ENCODE results near the gene IGF2BP2.
A peak's percentile ranks its signal among the peaks of the same experiment; 100 is the strongest.
"Not testable (repeated sequence)": the region's sequence is repeated elsewhere in the genome, so short reads cannot be mapped to it uniquely, and the experiment has no call there.

The IGF2BP2 gene

GRCh38 chr3:185661772-185662171 is 163.1 kb downstream of the IGF2BP2 start:
- H3K4me3 ChIP-seq (ENCODE audit: low read length), result no peak overlapping the region
- H4K20me1 ChIP-seq (ENCODE audit: insufficient read depth, low read length), result no peaks in the 10 kb centered on the region
- no peaks in the 10 kb centered on the region for H3K79me2 ChIP-seq (ENCODE audit: low read length)
- H2AFZ ChIP-seq (ENCODE audit: low read length), result no peak overlapping the region
- H3K27ac ChIP-seq (ENCODE audit: low read length), result no peak overlapping the region
- peaks cover 4% of the 10 kb centered on the region; the same call in 1 of the 2 replicates for H3K4me1 ChIP-seq (ENCODE audit: low read length)
- H3K4me2 ChIP-seq (ENCODE audit: low read depth, low read length), result no peak overlapping the region
- no peaks in the 10 kb centered on the region for H3K27me3 ChIP-seq (replicated peaks; ENCODE audit: insufficient read depth, low read length)
- H3K9ac ChIP-seq (ENCODE audit: low read length), result no peak overlapping the region
- H3K9me3 ChIP-seq (replicated peaks; ENCODE audit: insufficient read depth, low read length), result no peaks in the 10 kb centered on the region
- H3F3A ChIP-seq (ENCODE audit: insufficient read depth, low read length), result no peaks in the 10 kb centered on the region
- DNase-seq, result no peak
- TF ChIP-seq CTCF (IDR thresholded peaks at IDR 0.05; ENCODE audit: low read length) (no peak), EZH2phosphoT487 (IDR thresholded peaks at IDR 0.05; ENCODE audit: low read length) (no peak), EZH2 (optimal IDR thresholded peaks at IDR 0.05; ENCODE audit: low read depth, low read length) (no peak)
- no peaks in the 10 kb centered on the region for H3K9me2 ChIP-seq (replicated peaks; ENCODE audit: insufficient read depth, low read length)
- H3K36me3 ChIP-seq (replicated peaks; ENCODE audit: insufficient read depth, low read length), result no peaks in the 10 kb centered on the region

- H3K4me1 ChIP-seq (ENCODE audit: low read length); H3K27me3 ChIP-seq (replicated peaks; ENCODE audit: insufficient read depth, low read length); H3K9ac ChIP-seq (ENCODE audit: low read length); DNase-seq; H3K9me2 ChIP-seq (replicated peaks; ENCODE audit: insufficient read depth, low read length); H3K4me2 ChIP-seq (ENCODE audit: low read depth, low read length); H3K9me3 ChIP-seq (replicated peaks; ENCODE audit: insufficient read depth, low read length); H3F3A ChIP-seq (ENCODE audit: insufficient read depth, low read length); H3K79me2 ChIP-seq (ENCODE audit: low read length); H3K36me3 ChIP-seq (replicated peaks; ENCODE audit: insufficient read depth, low read length); H4K20me1 ChIP-seq (ENCODE audit: insufficient read depth, low read length); H3K27ac ChIP-seq (ENCODE audit: low read length); H2AFZ ChIP-seq (ENCODE audit: low read length); H3K4me3 ChIP-seq (ENCODE audit: low read length): not testable (repeated sequence)
These were observed 163.5 kb downstream of the IGF2BP2 start for GRCh38 chr3:185661296-185661695.

GRCh38 chr3:185659942-185660921 is 164.6 kb downstream of the IGF2BP2 start:
- DNase-seq, result peak; percentile 91
- Histone ChIP-seq H3K27me3 (replicated peaks; ENCODE audit: insufficient read depth, low read length) (no peaks in the 10 kb centered on the region), H3K9me2 (replicated peaks; ENCODE audit: insufficient read depth, low read length) (no peaks in the 10 kb centered on the region), H3K79me2 (ENCODE audit: low read length) (no peaks in the 10 kb centered on the region), H3K4me2 (ENCODE audit: low read depth, low read length) (peak overlapping the region; percentile 61), H3K9ac (ENCODE audit: low read length) (no peak overlapping the region), H3K27ac (ENCODE audit: low read length) (no peak overlapping the region), H3F3A (ENCODE audit: insufficient read depth, low read length) (no peaks in the 10 kb centered on the region), H3K36me3 (replicated peaks; ENCODE audit: insufficient read depth, low read length) (no peaks in the 10 kb centered on the region), H2AFZ (ENCODE audit: low read length) (peak overlapping the region; percentile 45), H3K4me1 (ENCODE audit: low read length) (peaks cover 4% of the 10 kb centered on the region; the same call in 1 of the 2 replicates), H3K9me3 (replicated peaks; ENCODE audit: insufficient read depth, low read length) (no peaks in the 10 kb centered on the region), H4K20me1 (ENCODE audit: insufficient read depth, low read length) (no peaks in the 10 kb centered on the region), H3K4me3 (ENCODE audit: low read length) (peak overlapping the region; percentile 24; the same call in 1 of the 2 replicates)
- TF ChIP-seq EZH2phosphoT487 (IDR thresholded peaks at IDR 0.05; ENCODE audit: low read length), result no peak
- TF ChIP-seq CTCF (IDR thresholded peaks at IDR 0.05; ENCODE audit: low read length), result peak; percentile 100
- no peak for TF ChIP-seq EZH2 (optimal IDR thresholded peaks at IDR 0.05; ENCODE audit: low read depth, low read length)

GRCh38 chr3:185658943-185659342 is 165.9 kb downstream of the IGF2BP2 start:
- H3K4me3 ChIP-seq (ENCODE audit: low read length), result no peak overlapping the region
- no peak overlapping the region for H3K4me2 ChIP-seq (ENCODE audit: low read depth, low read length)
- H3K9me2 ChIP-seq (replicated peaks; ENCODE audit: insufficient read depth, low read length), result no peaks in the 10 kb centered on the region
- no peaks in the 10 kb centered on the region for H3K79me2 ChIP-seq (ENCODE audit: low read length)
- DNase-seq, result no peak
- no peaks in the 10 kb centered on the region for H3K27me3 ChIP-seq (replicated peaks; ENCODE audit: insufficient read depth, low read length)
- no peaks in the 10 kb centered on the region for H3K36me3 ChIP-seq (replicated peaks; ENCODE audit: insufficient read depth, low read length)
- no peak overlapping the region for H3K9ac ChIP-seq (ENCODE audit: low read length)
- H3F3A ChIP-seq (ENCODE audit: insufficient read depth, low read length), result no peaks in the 10 kb centered on the region
- H2AFZ ChIP-seq (ENCODE audit: low read length), result no peak overlapping the region
- no peak overlapping the region for H3K27ac ChIP-seq (ENCODE audit: low read length)
- H3K4me1 ChIP-seq (ENCODE audit: low read length), result peaks cover 4% of the 10 kb centered on the region; the same call in 1 of the 2 replicates
- TF ChIP-seq CTCF (IDR thresholded peaks at IDR 0.05; ENCODE audit: low read length) (no peak), EZH2 (optimal IDR thresholded peaks at IDR 0.05; ENCODE audit: low read depth, low read length) (no peak), EZH2phosphoT487 (IDR thresholded peaks at IDR 0.05; ENCODE audit: low read length) (no peak)
- H4K20me1 ChIP-seq (ENCODE audit: insufficient read depth, low read length), result no peaks in the 10 kb centered on the region
- H3K9me3 ChIP-seq (replicated peaks; ENCODE audit: insufficient read depth, low read length), result no peaks in the 10 kb centered on the region

All from MM.1S (cell line).